ENCODE data around the gene ARID2.
A peak's percentile ranks its signal among the peaks of the same experiment; 100 is the strongest.

ARID2 gene, protein sequence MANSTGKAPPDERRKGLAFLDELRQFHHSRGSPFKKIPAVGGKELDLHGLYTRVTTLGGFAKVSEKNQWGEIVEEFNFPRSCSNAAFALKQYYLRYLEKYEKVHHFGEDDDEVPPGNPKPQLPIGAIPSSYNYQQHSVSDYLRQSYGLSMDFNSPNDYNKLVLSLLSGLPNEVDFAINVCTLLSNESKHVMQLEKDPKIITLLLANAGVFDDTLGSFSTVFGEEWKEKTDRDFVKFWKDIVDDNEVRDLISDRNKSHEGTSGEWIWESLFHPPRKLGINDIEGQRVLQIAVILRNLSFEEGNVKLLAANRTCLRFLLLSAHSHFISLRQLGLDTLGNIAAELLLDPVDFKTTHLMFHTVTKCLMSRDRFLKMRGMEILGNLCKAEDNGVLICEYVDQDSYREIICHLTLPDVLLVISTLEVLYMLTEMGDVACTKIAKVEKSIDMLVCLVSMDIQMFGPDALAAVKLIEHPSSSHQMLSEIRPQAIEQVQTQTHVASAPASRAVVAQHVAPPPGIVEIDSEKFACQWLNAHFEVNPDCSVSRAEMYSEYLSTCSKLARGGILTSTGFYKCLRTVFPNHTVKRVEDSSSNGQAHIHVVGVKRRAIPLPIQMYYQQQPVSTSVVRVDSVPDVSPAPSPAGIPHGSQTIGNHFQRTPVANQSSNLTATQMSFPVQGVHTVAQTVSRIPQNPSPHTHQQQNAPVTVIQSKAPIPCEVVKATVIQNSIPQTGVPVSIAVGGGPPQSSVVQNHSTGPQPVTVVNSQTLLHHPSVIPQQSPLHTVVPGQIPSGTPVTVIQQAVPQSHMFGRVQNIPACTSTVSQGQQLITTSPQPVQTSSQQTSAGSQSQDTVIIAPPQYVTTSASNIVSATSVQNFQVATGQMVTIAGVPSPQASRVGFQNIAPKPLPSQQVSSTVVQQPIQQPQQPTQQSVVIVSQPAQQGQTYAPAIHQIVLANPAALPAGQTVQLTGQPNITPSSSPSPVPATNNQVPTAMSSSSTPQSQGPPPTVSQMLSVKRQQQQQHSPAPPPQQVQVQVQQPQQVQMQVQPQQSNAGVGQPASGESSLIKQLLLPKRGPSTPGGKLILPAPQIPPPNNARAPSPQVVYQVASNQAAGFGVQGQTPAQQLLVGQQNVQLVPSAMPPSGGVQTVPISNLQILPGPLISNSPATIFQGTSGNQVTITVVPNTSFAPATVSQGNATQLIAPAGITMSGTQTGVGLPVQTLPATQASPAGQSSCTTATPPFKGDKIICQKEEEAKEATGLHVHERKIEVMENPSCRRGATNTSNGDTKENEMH (N-terminal part only)

GRCh38 chr12:45729233-45730083 lies at the start of gene ARID2:
TSS of gene ARID2 (plus strand) at chr12:45729706. CDS start at chr12:45729837, 131 bp downstream.
- Mint-ChIP-seq H3K4me1 (ENCODE audit: low read depth) (peaks cover 21% of the 10 kb centered on the region), H3K36me3 (ENCODE audit: low read depth) (peaks cover 34% of the 10 kb centered on the region), H3K27me3 (ENCODE audit: low read depth) (no peaks in the 10 kb centered on the region), H3K9me3 (no peaks in the 10 kb centered on the region), H3K4me3 (peak within 1 kb of the TSS; percentile 97), H3K27ac (peak within 1 kb of the TSS; percentile 99)
- peak; percentile 71 for DNase-seq (ENCODE audit: low spot score)

DNA sequence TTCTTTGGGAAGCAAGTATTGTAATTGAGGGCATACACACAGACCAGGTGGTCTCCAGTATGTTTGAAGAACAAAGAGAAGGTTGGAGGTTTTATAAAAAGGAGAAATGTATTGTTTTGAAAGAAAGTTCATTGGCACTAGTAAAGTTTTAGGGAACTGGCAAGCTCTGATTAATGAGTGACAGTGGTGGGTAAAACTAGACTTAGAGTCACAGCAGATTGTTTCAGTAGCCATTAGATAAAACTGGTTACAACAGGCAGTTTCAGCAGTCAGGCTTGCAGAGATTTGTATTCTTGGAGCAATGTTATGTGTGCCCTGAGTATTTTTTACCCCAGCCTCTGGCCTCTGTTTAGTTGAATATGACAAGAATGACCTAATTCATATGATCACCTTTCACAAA lies 49.1 kb upstream of the ARID2 start:
- Mint-ChIP-seq H3K9me3 (no peaks in the 10 kb centered on the region), H3K4me1 (ENCODE audit: low read depth) (peaks cover 3% of the 10 kb centered on the region), H3K4me3 (no peak overlapping the region), H3K27ac (no peak overlapping the region), H3K36me3 (ENCODE audit: low read depth) (no peaks in the 10 kb centered on the region), H3K27me3 (ENCODE audit: low read depth) (peaks cover 63% of the 10 kb centered on the region)
- no peak for DNase-seq (ENCODE audit: low spot score)

DNA sequence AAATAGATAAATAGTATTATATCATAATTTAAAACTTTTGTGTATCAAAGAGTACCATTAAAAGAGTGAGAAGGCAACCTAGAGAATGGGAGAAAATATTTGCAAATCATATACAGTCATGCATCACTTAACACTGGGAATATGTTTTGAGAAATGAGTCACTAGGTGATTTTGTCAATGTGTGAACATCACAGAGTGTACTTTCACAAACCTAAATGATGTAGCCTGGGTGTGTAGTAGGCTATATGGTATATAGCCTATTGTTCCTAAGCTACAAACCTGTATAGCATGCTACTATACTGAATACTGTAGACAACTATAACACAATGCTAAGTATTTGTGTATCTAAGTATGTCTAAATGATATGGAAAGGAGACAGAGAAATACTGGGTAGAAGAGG lies 48.0 kb upstream of the ARID2 start:
- Mint-ChIP-seq H3K27me3 (ENCODE audit: low read depth) (peaks cover 63% of the 10 kb centered on the region), H3K4me1 (ENCODE audit: low read depth) (peaks cover 10% of the 10 kb centered on the region), H3K9me3 (no peaks in the 10 kb centered on the region), H3K4me3 (no peak overlapping the region), H3K27ac (no peak overlapping the region), H3K36me3 (ENCODE audit: low read depth) (no peaks in the 10 kb centered on the region)
- no peak for DNase-seq (ENCODE audit: low spot score)

DNA sequence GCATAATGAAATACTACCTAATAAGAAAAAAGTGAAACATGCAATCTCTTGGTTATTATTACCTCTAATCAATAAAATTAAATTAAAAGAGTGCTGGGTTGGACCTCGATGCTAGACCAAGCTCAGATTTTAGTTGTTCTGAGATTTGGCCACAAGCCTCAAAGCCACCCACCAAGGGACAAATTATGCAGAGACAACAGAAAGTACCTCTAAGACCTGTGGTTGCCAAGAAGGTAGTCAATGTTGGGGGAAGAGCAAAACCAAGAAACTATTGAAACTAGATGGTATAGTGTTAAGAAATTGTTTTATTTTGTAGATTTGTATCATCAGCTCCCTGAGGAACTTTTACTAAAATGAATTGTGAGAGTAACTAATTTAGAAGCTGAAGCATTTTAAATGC lies 43.8 kb upstream of the ARID2 start:
- peaks cover 17% of the 10 kb centered on the region for H3K4me1 Mint-ChIP-seq (ENCODE audit: low read depth)
- H3K4me3 Mint-ChIP-seq: no peak overlapping the region
- H3K27ac Mint-ChIP-seq: no peak overlapping the region
- no peaks in the 10 kb centered on the region for H3K9me3 Mint-ChIP-seq
- H3K27me3 Mint-ChIP-seq (ENCODE audit: low read depth): peaks cover 69% of the 10 kb centered on the region
- no peaks in the 10 kb centered on the region for H3K36me3 Mint-ChIP-seq (ENCODE audit: low read depth)
- no peak for DNase-seq (ENCODE audit: low spot score)

- H3K36me3 Mint-ChIP-seq (ENCODE audit: low read depth): no peaks in the 10 kb centered on the region
- H3K27me3 Mint-ChIP-seq (ENCODE audit: low read depth): peaks cover 68% of the 10 kb centered on the region
- no peak overlapping the region for H3K27ac Mint-ChIP-seq
These were observed 42.2 kb upstream of the ARID2 start for GRCh38 chr12:45687081-45688015.

GRCh38 chr12:45688183-45688582 lies 41.3 kb upstream of the ARID2 start:
- DNase-seq (ENCODE audit: low spot score): no peak
- H3K9me3 Mint-ChIP-seq: no peaks in the 10 kb centered on the region
- H3K27me3 Mint-ChIP-seq (ENCODE audit: low read depth): peaks cover 67% of the 10 kb centered on the region
- no peak overlapping the region for H3K27ac Mint-ChIP-seq
- H3K36me3 Mint-ChIP-seq (ENCODE audit: low read depth): no peaks in the 10 kb centered on the region
- H3K4me1 Mint-ChIP-seq (ENCODE audit: low read depth): peaks cover 17% of the 10 kb centered on the region
- H3K4me3 Mint-ChIP-seq: no peak overlapping the region

More at GRCh38 chr12:45687081-45688015, 42.2 kb upstream of the ARID2 start:
- no peak for DNase-seq (ENCODE audit: low spot score)
- Mint-ChIP-seq H3K9me3 (no peaks in the 10 kb centered on the region), H3K4me1 (ENCODE audit: low read depth) (peaks cover 17% of the 10 kb centered on the region), H3K4me3 (no peak overlapping the region)

- Mint-ChIP-seq H3K4me3 (no peak overlapping the region), H3K27ac (no peak overlapping the region), H3K9me3 (peaks cover 3% of the 10 kb centered on the region), H3K27me3 (ENCODE audit: low read depth) (peaks cover 37% of the 10 kb centered on the region), H3K4me1 (ENCODE audit: low read depth) (peaks cover 6% of the 10 kb centered on the region), H3K36me3 (ENCODE audit: low read depth) (no peaks in the 10 kb centered on the region)
- no peak for DNase-seq (ENCODE audit: low spot score)
These were observed 34.5 kb upstream of the ARID2 start for GRCh38 chr12:45695035-45695434.

DNA sequence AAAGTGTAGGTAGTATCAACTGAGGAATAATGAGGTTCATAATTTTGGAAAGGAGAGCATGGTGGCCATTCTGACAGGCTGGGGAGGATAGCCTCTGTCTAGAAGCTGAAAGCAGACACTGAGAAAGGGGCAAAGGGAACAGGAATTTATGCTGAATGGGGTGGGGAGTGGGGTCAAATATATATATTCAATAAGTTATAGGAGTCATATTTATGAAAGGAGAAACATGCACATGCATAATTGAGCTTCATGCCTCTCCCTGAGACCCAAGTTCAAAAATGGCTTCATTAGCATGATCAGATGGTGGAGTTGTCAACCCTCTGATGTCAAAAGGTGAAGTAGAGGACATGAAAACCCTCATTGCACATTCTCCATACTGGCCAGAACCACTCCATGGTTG lies 33.9 kb upstream of the ARID2 start:
- Mint-ChIP-seq H3K27me3 (ENCODE audit: low read depth) (peaks cover 34% of the 10 kb centered on the region), H3K9me3 (peaks cover 3% of the 10 kb centered on the region), H3K36me3 (ENCODE audit: low read depth) (no peaks in the 10 kb centered on the region), H3K4me3 (no peak overlapping the region), H3K27ac (no peak overlapping the region), H3K4me1 (ENCODE audit: low read depth) (peaks cover 6% of the 10 kb centered on the region)
- no peak for DNase-seq (ENCODE audit: low spot score)

- Mint-ChIP-seq H3K4me3 (no peak overlapping the region), H3K9me3 (peaks cover 5% of the 10 kb centered on the region), H3K27ac (no peak overlapping the region), H3K27me3 (ENCODE audit: low read depth) (peaks cover 32% of the 10 kb centered on the region), H3K36me3 (ENCODE audit: low read depth) (no peaks in the 10 kb centered on the region), H3K4me1 (ENCODE audit: low read depth) (peaks cover 6% of the 10 kb centered on the region)
- no peak for DNase-seq (ENCODE audit: low spot score)
These were observed 33.5 kb upstream of the ARID2 start for GRCh38 chr12:45696049-45696448.

DNA sequence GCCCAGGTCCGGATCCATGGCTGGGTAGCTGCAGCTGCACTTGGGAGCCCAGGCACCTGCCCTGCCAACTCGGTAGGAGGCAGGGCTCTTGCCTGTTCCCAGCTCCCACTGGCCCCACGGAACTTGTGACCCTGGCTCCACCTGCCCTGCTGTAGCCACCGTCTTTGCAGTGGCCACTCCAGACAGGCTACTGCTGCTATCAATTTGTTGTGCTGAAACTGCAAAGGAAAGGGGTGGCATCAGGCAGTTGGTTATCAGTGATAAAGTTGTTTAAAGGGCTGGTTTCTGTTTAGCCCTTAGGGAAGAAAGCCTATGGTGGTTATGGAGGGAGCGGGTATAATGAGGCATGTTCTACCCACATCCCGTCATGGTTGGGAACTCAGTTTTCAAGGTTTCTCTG lies 32.1 kb upstream of the ARID2 start:
- Mint-ChIP-seq H3K27me3 (ENCODE audit: low read depth) (peaks cover 30% of the 10 kb centered on the region), H3K36me3 (ENCODE audit: low read depth) (no peaks in the 10 kb centered on the region), H3K4me3 (no peak overlapping the region), H3K9me3 (peaks cover 6% of the 10 kb centered on the region), H3K27ac (no peak overlapping the region), H3K4me1 (ENCODE audit: low read depth) (peaks cover 6% of the 10 kb centered on the region)
- no peak for DNase-seq (ENCODE audit: low spot score)

DNA sequence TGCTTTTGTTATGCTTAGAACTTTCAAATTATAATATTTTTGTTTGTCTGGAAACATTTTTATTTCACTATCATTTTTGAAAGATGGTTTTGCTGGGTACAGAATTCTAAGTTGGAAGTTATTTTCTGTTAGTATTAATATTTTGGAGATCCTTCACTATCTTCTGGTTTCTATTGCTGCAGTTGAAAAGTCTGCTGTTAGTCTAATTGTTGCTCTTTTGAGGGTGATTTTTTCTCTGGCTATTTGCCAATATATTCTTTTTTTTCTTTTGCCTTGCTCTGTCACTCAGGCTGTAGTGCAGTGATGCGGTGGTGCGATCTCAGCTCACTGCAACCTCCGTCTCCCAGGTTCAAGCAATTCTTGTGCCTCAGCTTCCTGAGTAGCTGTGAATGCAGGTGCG lies 28.2 kb upstream of the ARID2 start:
- H3K4me3 Mint-ChIP-seq: no peak overlapping the region
- H3K27me3 Mint-ChIP-seq (ENCODE audit: low read depth): peaks cover 20% of the 10 kb centered on the region
- H3K4me1 Mint-ChIP-seq (ENCODE audit: low read depth): peaks cover 6% of the 10 kb centered on the region
- H3K9me3 Mint-ChIP-seq: peaks cover 6% of the 10 kb centered on the region
- H3K27ac Mint-ChIP-seq: no peak overlapping the region
- no peak for DNase-seq (ENCODE audit: low spot score)
- no peaks in the 10 kb centered on the region for H3K36me3 Mint-ChIP-seq (ENCODE audit: low read depth)

DNA sequence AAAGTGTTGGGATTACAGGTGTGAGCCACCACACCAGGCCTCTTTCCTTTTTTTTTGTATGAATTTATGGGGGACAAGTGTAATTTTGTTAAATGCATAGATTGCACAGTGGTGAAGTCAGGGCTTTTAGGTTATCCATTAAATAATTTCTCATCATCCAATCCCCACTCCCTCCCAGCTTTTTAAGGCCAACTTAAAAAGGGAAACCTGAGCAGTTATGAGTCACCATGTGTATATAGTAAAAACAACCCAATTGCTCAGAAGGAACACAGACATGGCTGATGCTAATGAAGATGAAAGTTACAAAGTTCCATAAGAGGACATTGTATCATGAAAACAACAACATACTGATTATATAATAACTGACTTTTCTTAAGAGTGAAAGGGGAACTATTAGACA lies 25.6 kb upstream of the ARID2 start:
- no peaks in the 10 kb centered on the region for H3K4me1 Mint-ChIP-seq (ENCODE audit: low read depth)
- peaks cover 3% of the 10 kb centered on the region for H3K9me3 Mint-ChIP-seq
- H3K27ac Mint-ChIP-seq: no peak overlapping the region
- H3K27me3 Mint-ChIP-seq (ENCODE audit: low read depth): peaks cover 17% of the 10 kb centered on the region
- no peak overlapping the region for H3K4me3 Mint-ChIP-seq
- H3K36me3 Mint-ChIP-seq (ENCODE audit: low read depth): peaks cover 2% of the 10 kb centered on the region
- no peak for DNase-seq (ENCODE audit: low spot score)
